ENCODE results near the gene KIF21A. TPM values are rescaled to one million over a fixed set of nuclear protein-coding genes. Genes with fewer than 3 reads are reported as not detected.

KIF21A gene
- total RNA-seq, 2 experiments from 2014 or later, result 28.5 to 30.5 TPM

GRCh38 chr12:39431002-39431796, 11.7 kb downstream of the KIF21A start:
- H3K36me3 Mint-ChIP-seq, result peaks cover 2% of the 10 kb centered on the region
- intact Hi-C loops (cut with micrococcal nuclease), result no loop called here
- no peak overlapping the region for H3K4me3 Mint-ChIP-seq
- no peak overlapping the region for H3K27ac Mint-ChIP-seq
- no peaks in the 10 kb centered on the region for H3K27me3 Mint-ChIP-seq
- ChIA-PET POLR2A (no interaction called here), CTCF (no interaction called here)
- peaks cover 8% of the 10 kb centered on the region for H3K4me1 Mint-ChIP-seq (ENCODE audit: low read depth)
- no peaks in the 10 kb centered on the region for H3K9me3 Mint-ChIP-seq
- DNase-seq, result no peak

GRCh38 chr12:39429809-39430208, 13.1 kb downstream of the KIF21A start:
- H3K4me3 Mint-ChIP-seq, result no peak overlapping the region
- peaks cover 8% of the 10 kb centered on the region for H3K4me1 Mint-ChIP-seq (ENCODE audit: low read depth)
- H3K9me3 Mint-ChIP-seq, result no peaks in the 10 kb centered on the region
- intact Hi-C loops (cut with micrococcal nuclease), result no loop called here
- H3K27ac Mint-ChIP-seq, result no peak overlapping the region
- no peaks in the 10 kb centered on the region for H3K27me3 Mint-ChIP-seq
- POLR2A ChIA-PET, result no interaction called here
- DNase-seq, result no peak
- H3K36me3 Mint-ChIP-seq, result peaks cover 2% of the 10 kb centered on the region
- CTCF ChIA-PET, result no interaction called here

- intact Hi-C loops (cut with micrococcal nuclease), result no loop called here
- ChIA-PET POLR2A (no interaction called here), CTCF (no interaction called here)
- no peak overlapping the region for H3K27ac Mint-ChIP-seq
- DNase-seq, result no peak
- H3K9me3 Mint-ChIP-seq, result no peaks in the 10 kb centered on the region
- peaks cover 2% of the 10 kb centered on the region for H3K36me3 Mint-ChIP-seq
- H3K4me3 Mint-ChIP-seq, result no peak overlapping the region
- no peaks in the 10 kb centered on the region for H3K27me3 Mint-ChIP-seq
- peaks cover 8% of the 10 kb centered on the region for H3K4me1 Mint-ChIP-seq (ENCODE audit: low read depth)
These were observed 15.5 kb downstream of the KIF21A start for GRCh38 chr12:39427360-39427808.

GRCh38 chr12:39426636-39427240, 16.2 kb downstream of the KIF21A start:
- no peaks in the 10 kb centered on the region for H3K9me3 Mint-ChIP-seq
- CTCF ChIA-PET, result no interaction called here
- POLR2A ChIA-PET, result no interaction called here

GRCh38 chr12:39420043-39420442, 22.9 kb downstream of the KIF21A start:
- POLR2A ChIA-PET, result no interaction called here
- H3K36me3 Mint-ChIP-seq, result peaks cover 12% of the 10 kb centered on the region

More at GRCh38 chr12:39426636-39427240, 16.2 kb downstream of the KIF21A start:
- Mint-ChIP-seq H3K4me3 (no peak overlapping the region), H3K27ac (no peak overlapping the region), H3K27me3 (no peaks in the 10 kb centered on the region), H3K36me3 (peaks cover 2% of the 10 kb centered on the region), H3K4me1 (ENCODE audit: low read depth) (peaks cover 8% of the 10 kb centered on the region)
- DNase-seq, result no peak
- intact Hi-C loops (cut with micrococcal nuclease), result no loop called here

GRCh38 chr12:39419471-39419870, 23.4 kb downstream of the KIF21A start:
- Mint-ChIP-seq H3K4me1 (ENCODE audit: low read depth) (peaks cover 4% of the 10 kb centered on the region), H3K4me3 (no peak overlapping the region), H3K36me3 (peaks cover 12% of the 10 kb centered on the region), H3K27me3 (no peaks in the 10 kb centered on the region), H3K27ac (no peak overlapping the region), H3K9me3 (no peaks in the 10 kb centered on the region)
- ChIA-PET POLR2A (no interaction called here), CTCF (no interaction called here)
- no peak for DNase-seq
- intact Hi-C loops (cut with micrococcal nuclease), result no loop called here

More at GRCh38 chr12:39420043-39420442, 22.9 kb downstream of the KIF21A start:
- no peaks in the 10 kb centered on the region for H3K9me3 Mint-ChIP-seq
- peaks cover 4% of the 10 kb centered on the region for H3K4me1 Mint-ChIP-seq (ENCODE audit: low read depth)
- CTCF ChIA-PET, result no interaction called here
- no peaks in the 10 kb centered on the region for H3K27me3 Mint-ChIP-seq
- intact Hi-C loops (cut with micrococcal nuclease), result no loop called here
- H3K4me3 Mint-ChIP-seq, result no peak overlapping the region
- no peak overlapping the region for H3K27ac Mint-ChIP-seq
- no peak for DNase-seq

GRCh38 chr12:39417916-39418315, 25.0 kb downstream of the KIF21A start:
- Mint-ChIP-seq H3K9me3 (no peaks in the 10 kb centered on the region), H3K27me3 (no peaks in the 10 kb centered on the region), H3K4me3 (no peak overlapping the region), H3K27ac (no peak overlapping the region), H3K4me1 (ENCODE audit: low read depth) (peaks cover 9% of the 10 kb centered on the region), H3K36me3 (peaks cover 14% of the 10 kb centered on the region)
- intact Hi-C loops (cut with micrococcal nuclease), result no loop called here
- ChIA-PET CTCF (no interaction called here), POLR2A (no interaction called here)
- DNase-seq, result no peak

- Mint-ChIP-seq H3K4me1 (ENCODE audit: low read depth) (peaks cover 9% of the 10 kb centered on the region), H3K9me3 (no peaks in the 10 kb centered on the region), H3K27me3 (no peaks in the 10 kb centered on the region), H3K4me3 (no peak overlapping the region), H3K36me3 (peaks cover 6% of the 10 kb centered on the region), H3K27ac (no peak overlapping the region)
- CTCF ChIA-PET, result no interaction called here
- POLR2A ChIA-PET, result no interaction called here
- DNase-seq, result no peak
- intact Hi-C loops (cut with micrococcal nuclease), result no loop called here
These were observed 28.8 kb downstream of the KIF21A start for GRCh38 chr12:39413836-39414771.

- Mint-ChIP-seq H3K36me3 (peaks cover 6% of the 10 kb centered on the region), H3K4me1 (ENCODE audit: low read depth) (peaks cover 10% of the 10 kb centered on the region), H3K27me3 (no peaks in the 10 kb centered on the region), H3K9me3 (no peaks in the 10 kb centered on the region), H3K27ac (no peak overlapping the region), H3K4me3 (no peak overlapping the region)
- intact Hi-C loops (cut with micrococcal nuclease), result no loop called here
- CTCF ChIA-PET, result no interaction called here
- DNase-seq, result no peak
- POLR2A ChIA-PET, result no interaction called here
These were observed 30.7 kb downstream of the KIF21A start for GRCh38 chr12:39412210-39412609.

- no peak overlapping the region for H3K4me3 Mint-ChIP-seq
- no peaks in the 10 kb centered on the region for H3K9me3 Mint-ChIP-seq
- no peak for DNase-seq
- ChIA-PET POLR2A (no interaction called here), CTCF (no interaction called here)
- H3K36me3 Mint-ChIP-seq, result no peaks in the 10 kb centered on the region
- intact Hi-C loops (cut with micrococcal nuclease), result loop anchor here (5.0 kb wide), 1 partner anchor 64 kb away; no protein-coding TSS in a partner anchor
- no peaks in the 10 kb centered on the region for H3K27me3 Mint-ChIP-seq
- peaks cover 25% of the 10 kb centered on the region for H3K4me1 Mint-ChIP-seq (ENCODE audit: low read depth)
- H3K27ac Mint-ChIP-seq, result no peak overlapping the region
These were observed 36.7 kb downstream of the KIF21A start for GRCh38 chr12:39406262-39406661.

GRCh38 chr12:39405580-39405979, 37.3 kb downstream of the KIF21A start:
- no peaks in the 10 kb centered on the region for H3K9me3 Mint-ChIP-seq
- intact Hi-C loops (cut with micrococcal nuclease), result loop anchor here (2.0 to 5.0 kb wide), 2 partner anchors 33 to 63 kb away; no protein-coding TSS in a partner anchor
- CTCF ChIA-PET, result no interaction called here
- H3K27ac Mint-ChIP-seq, result no peak overlapping the region
- no peak for DNase-seq
- no peaks in the 10 kb centered on the region for H3K27me3 Mint-ChIP-seq
- H3K36me3 Mint-ChIP-seq, result no peaks in the 10 kb centered on the region
- H3K4me1 Mint-ChIP-seq (ENCODE audit: low read depth), result peaks cover 25% of the 10 kb centered on the region
- no peak overlapping the region for H3K4me3 Mint-ChIP-seq
- POLR2A ChIA-PET, result no interaction called here

GRCh38 chr12:39404000-39404399, 38.9 kb downstream of the KIF21A start:
- ChIA-PET CTCF (no interaction called here), POLR2A (no interaction called here)
- intact Hi-C loops (cut with micrococcal nuclease), result loop anchor here (2.0 to 5.0 kb wide), 4 partner anchors 31 to 218 kb away; partner anchors contain the start of gene KIF21A
- Mint-ChIP-seq H3K9me3 (no peaks in the 10 kb centered on the region), H3K4me1 (ENCODE audit: low read depth) (peaks cover 25% of the 10 kb centered on the region), H3K4me3 (no peak overlapping the region), H3K36me3 (no peaks in the 10 kb centered on the region), H3K27me3 (no peaks in the 10 kb centered on the region), H3K27ac (no peak overlapping the region)
- DNase-seq, result no peak
